HCT116 (cell line): ENCODE measurements around the gene SRGAP3. TPM values are rescaled to one million over a fixed set of nuclear protein-coding genes. Genes with fewer than 3 reads are reported as not detected.

Experiments
- ATAC-seq: fragments of 200-7000 bp; cut with Tn5 transposase; 2 replicates; pipeline ENCODE4 v1.9.1; 2020; ENCODE audit warnings: mild to moderate bottlenecking, moderate library complexity
- BruUV-seq: library from RNA; stranded (reverse); fragments of 400-500 nt; replicated peaks from 2 replicates; lab custom pipeline; 2021; lab: Mats Ljungman, UMichigan
- CTCF ChIA-PET: fragments of 300-600 bp; sonication (Branson Sonifier 250); formaldehyde crosslinking; loops from one replicate; lab custom pipeline; 2021; ENCODE audit warnings: antibody characterized with exemption; lab: Charles Lee
- POLR2A ChIA-PET: fragments of 300-600, 350-600 bp; sonication (Branson Sonifier 250); formaldehyde crosslinking; loops from one replicate; lab custom pipeline; 2021; ENCODE audit warnings: antibody characterized with exemption; lab: Charles Lee
- RAD21 ChIA-PET, 2 experiments: fragments of 300-600 bp; sonication (Branson Sonifier 250); formaldehyde crosslinking; loops; one replicate each; lab custom pipeline; 2023; ENCODE audit warnings: low total read pairs in 2 of 2; ENCODE audit not compliant: uncharacterized antibody in 2 of 2, unreplicated experiment in 2 of 2, low non-redundant PET in 1 of 2; lab: Charles Lee
- DNase-seq: peaks from one replicate; pipeline ENCODE4 v3.0.0-alpha.2; 2010; ENCODE audit warnings: low read depth, low spot score
- H2AFZ ChIP-seq: fragments of 200-600 bp; shearing (Covaris generic), sonication (generic); 2 replicates; pipeline ENCODE4 v1.6.1; 2017; ENCODE audit warnings: low read depth, mixed run types, mixed read lengths, antibody characterized with exemption, low read length; ENCODE audit not compliant: poor library complexity, severe bottlenecking
- H3K27ac ChIP-seq: 2 replicates; pipeline ENCODE4 v1.5.1; 2012; ENCODE audit warnings: low read depth, low read length
- H3K27me3 ChIP-seq: fragments of 200-600 bp; sonication (generic); 2 replicates; pipeline ENCODE4 v1.6.1; 2016; ENCODE audit warnings: mixed run types, low read length, mixed read lengths; ENCODE audit not compliant: insufficient read depth
- H3K36me3 ChIP-seq, 2 experiments: fragments of 200-500 bp in 1 of 2; fragments of 200-600 bp in 1 of 2; sonication (Bioruptor generic) in 1 of 2; sonication (generic) in 1 of 2; 2 replicates each; pipeline versions ENCODE4 v1.5.1 to v1.6.1; 2014 to 2016; ENCODE audit warnings: low read length in 2 of 2, inconsistent platforms in 1 of 2, mixed read lengths in 1 of 2, mixed run types in 1 of 2; ENCODE audit not compliant: insufficient read depth in 2 of 2, control insufficient read depth in 1 of 2
- H3K4me1 ChIP-seq, 2 experiments: fragments of 200-600 bp in 1 of 2; sonication (generic) in 1 of 2; 2 replicates each; pipeline versions ENCODE4 v1.5.1 to v1.6.1; 2012 to 2017; ENCODE audit warnings: low read length in 2 of 2, inconsistent platforms in 1 of 2, mild to moderate bottlenecking in 1 of 2, mixed read lengths in 1 of 2, mixed run types in 1 of 2, moderate library complexity in 1 of 2; ENCODE audit not compliant: insufficient read depth in 2 of 2, control insufficient read depth in 1 of 2
- H3K4me2 ChIP-seq: fragments of 200-600 bp; sonication (generic); 2 replicates; pipeline ENCODE4 v1.6.1; 2017; ENCODE audit warnings: mixed run types, low read length, mixed read lengths
- H3K4me3 ChIP-seq, 2 experiments: fragments of 200-600 bp in 1 of 2; sonication (generic) in 1 of 2; replicated peaks in 1 of 2; 2 replicates each; pipeline ENCODE4 v1.5.1; 2011 to 2016; ENCODE audit warnings: low read length in 2 of 2, control low read depth in 1 of 2, low read depth in 1 of 2, mild to moderate bottlenecking in 1 of 2, mixed read lengths in 1 of 2, mixed run types in 1 of 2
- H3K79me2 ChIP-seq: fragments of 200-600 bp; sonication (generic); 2 replicates; pipeline ENCODE4 v1.6.1; 2017; ENCODE audit warnings: mild to moderate bottlenecking, mixed run types, low read length, moderate library complexity, mixed read lengths; ENCODE audit not compliant: insufficient read depth
- H3K9ac ChIP-seq: fragments of 200-600 bp; sonication (generic); 2 replicates; pipeline ENCODE4 v1.6.1; 2016; ENCODE audit warnings: low read length, mixed read lengths
- H3K9me2 ChIP-seq: fragments of 200-600 bp; sonication (generic), shearing (Covaris generic); 2 replicates; pipeline ENCODE4 v1.6.1; 2017; ENCODE audit warnings: mixed run types, mild to moderate bottlenecking, moderate library complexity; ENCODE audit not compliant: insufficient read depth
- H3K9me3 ChIP-seq, 2 experiments: fragments of 200-500 bp in 1 of 2; fragments of 200-600 bp in 1 of 2; sonication (Bioruptor generic) in 1 of 2; sonication (generic) in 1 of 2; 2 replicates each; pipeline ENCODE4 v1.6.1; 2014 to 2017; ENCODE audit warnings: low read length in 2 of 2, mixed read lengths in 2 of 2, inconsistent platforms in 1 of 2, low read depth in 1 of 2, mild to moderate bottlenecking in 1 of 2, mixed run types in 1 of 2, moderate library complexity in 1 of 2; ENCODE audit not compliant: control insufficient read depth in 1 of 2, insufficient read depth in 1 of 2
- H4K20me1 ChIP-seq: fragments of 200-600 bp; sonication (generic), shearing (Covaris generic); 2 replicates; pipeline ENCODE4 v1.6.1; 2017; ENCODE audit warnings: mixed run types, mild to moderate bottlenecking, moderate library complexity; ENCODE audit not compliant: insufficient read depth
- ATF3 ChIP-seq: IDR thresholded peaks from 2 replicates; pipeline ENCODE4 v1.6.1; 2012
- CBX3 ChIP-seq: IDR thresholded peaks from 2 replicates; pipeline ENCODE4 v1.6.1; 2012; ENCODE audit warnings: low read depth
- CEBPB ChIP-seq: IDR thresholded peaks from 2 replicates; pipeline ENCODE4 v1.6.1; 2012; ENCODE audit warnings: low read depth
- EGR1 ChIP-seq: IDR thresholded peaks from 2 replicates; pipeline ENCODE4 v1.6.1; 2012; ENCODE audit warnings: low read depth
- ELF1 ChIP-seq: IDR thresholded peaks from 2 replicates; pipeline ENCODE4 v1.6.1; 2012; ENCODE audit warnings: low read depth, borderline replicate concordance
- EZH2 ChIP-seq: fragments of 200-600 bp; sonication (generic); IDR thresholded peaks from 2 replicates; pipeline ENCODE4 v1.6.1; 2017; ENCODE audit warnings: antibody characterized with exemption, mixed run types
- EZH2phosphoT487 ChIP-seq: fragments of 200-600 bp; IDR thresholded peaks from 2 replicates; pipeline ENCODE4 v1.6.1; 2018; ENCODE audit warnings: antibody characterized with exemption, borderline replicate concordance
- FOSL1 ChIP-seq: IDR thresholded peaks from 2 replicates; pipeline ENCODE4 v1.6.1; 2012; ENCODE audit warnings: low read depth
- JUND ChIP-seq: IDR thresholded peaks from 2 replicates; pipeline ENCODE4 v1.6.1; 2012
- MAX ChIP-seq: IDR thresholded peaks from 2 replicates; pipeline ENCODE4 v1.6.1; 2012
- POLR2A ChIP-seq: IDR thresholded peaks from 2 replicates; pipeline ENCODE4 v1.7.0; 2011; ENCODE audit warnings: borderline replicate concordance; ENCODE audit not compliant: insufficient read depth, insufficient read length; ENCODE audit errors: extremely low read depth
- POLR2AphosphoS5 ChIP-seq: IDR thresholded peaks from 2 replicates; pipeline ENCODE4 v1.6.1; 2011; ENCODE audit warnings: mild to moderate bottlenecking, low read depth, low read length, moderate library complexity
- RAD21 ChIP-seq: IDR thresholded peaks from 2 replicates; pipeline ENCODE4 v1.6.1; 2012; ENCODE audit warnings: low read depth, mild to moderate bottlenecking
- SIN3A ChIP-seq: IDR thresholded peaks from 2 replicates; pipeline ENCODE4 v1.6.1; 2012; ENCODE audit warnings: low read depth
- SRF ChIP-seq: IDR thresholded peaks from 2 replicates; pipeline ENCODE4 v1.6.1; 2012; ENCODE audit warnings: low read depth
- YY1 ChIP-seq: IDR thresholded peaks from 2 replicates; pipeline ENCODE4 v1.6.1; 2011; ENCODE audit warnings: low read length, low read depth, moderate library complexity, mild to moderate bottlenecking; ENCODE audit not compliant: insufficient replicate concordance; ENCODE audit errors: extremely low read depth
- ZFX ChIP-seq: fragments of 450-650 bp; IDR thresholded peaks from 2 replicates; pipeline ENCODE4 v1.6.1; 2017
- ZNF274 ChIP-seq: fragments of 200-500 bp; sonication (Bioruptor generic); IDR thresholded peaks from 2 replicates; pipeline ENCODE4 v1.6.1; 2014; ENCODE audit warnings: mild to moderate bottlenecking, low read depth, low read length, inconsistent platforms
- intact Hi-C: fragments of 100-400 bp; cut with micrococcal nuclease; formaldehyde crosslinking; loops from 2 replicates; pipeline ENCODE4 v1.10.0; 2022
- total RNA-seq: library from RNA; stranded (reverse); gene quantifications from one replicate; pipeline ENCODE4 v1.2.1, GENCODE V29; 2021; ENCODE audit not compliant: unreplicated experiment

SRGAP3 gene
- total RNA-seq, 1 experiment from 2014 or later: 8.3 TPM

GRCh38 chr3:9238721-9239295, 10.6 kb downstream of the SRGAP3 start:
- POLR2A ChIA-PET: no interaction called here
- DNase-seq: no peak
- intact Hi-C loops: no loop called here
- BruUV-seq: no TSS peak
- H3K9me3 ChIP-seq: no peaks in the 10 kb centered on the region
- no peak overlapping the region for H3K9ac ChIP-seq
- H3K4me2 ChIP-seq: no peak overlapping the region
- H3K79me2 ChIP-seq: no peaks in the 10 kb centered on the region
- H3K4me3 ChIP-seq: no peak overlapping the region
- H3K36me3 ChIP-seq: no peaks in the 10 kb centered on the region
- H3K4me1 ChIP-seq: no peaks in the 10 kb centered on the region
- no peaks in the 10 kb centered on the region for H3K27me3 ChIP-seq
- no peak overlapping the region for H2AFZ ChIP-seq
- RAD21 ChIA-PET: no interaction called here
- H3K9me2 ChIP-seq: no peaks in the 10 kb centered on the region
- H3K27ac ChIP-seq: no peak overlapping the region
- no peaks in the 10 kb centered on the region for H4K20me1 ChIP-seq
- CTCF ChIA-PET: no interaction called here
- no peak for ATAC-seq
- TF ChIP-seq SRF (no peak), ATF3 (no peak), FOSL1 (no peak), CEBPB (no peak), EGR1 (no peak), MAX (no peak), POLR2A (no peak), CBX3 (no peak), EZH2phosphoT487 (no peak), ELF1 (no peak), EZH2 (no peak), ZFX (no peak), ZNF274 (no peak), YY1 (no peak), JUND (no peak), POLR2AphosphoS5 (no peak), RAD21 (no peak), SIN3A (no peak)
